Heart left ventricle (tissue), 16 donors: Measurements from ENCODE around the gene GPX1. TPM values are rescaled to one million over a fixed set of nuclear protein-coding genes. Genes with fewer than 3 reads are reported as not detected.
A peak's percentile ranks its signal among the peaks of the same experiment; 100 is the strongest.

Source experiments
- ATAC-seq, 4 donors: fragments of 200-7000 bp; cut with Tn5 transposase; one replicate each; pipeline ENCODE4 v1.9.1; 2020 to 2022; ENCODE audit warnings: moderate library complexity in 4 of 4, mild to moderate bottlenecking in 3 of 4, moderate number of reproducible peaks in 1 of 4
- DNase-seq, 5 donors: peaks; one replicate each; pipeline ENCODE4 v3.0.0-alpha.2; 2020
- H3K27ac ChIP-seq, 12 donors: fragments of 200-600 bp; sonication (generic) in 4 of 12; one replicate each; pipeline versions ENCODE4 v1.5.0 to v1.8.0; 2016 to 2022; ENCODE audit warnings: mild to moderate bottlenecking in 2 of 12
- H3K27me3 ChIP-seq, 9 donors: fragments of 200-600 bp; sonication (generic) in 2 of 9; one replicate each; pipeline versions ENCODE4 v1.5.1 to v1.8.0; 2016 to 2022; ENCODE audit warnings: mild to moderate bottlenecking in 3 of 9
- H3K36me3 ChIP-seq, 9 donors: fragments of 200-600 bp; sonication (generic) in 2 of 9; one replicate each; pipeline versions ENCODE4 v1.5.0 to v1.8.0; 2018 to 2022; ENCODE audit warnings: mild to moderate bottlenecking in 2 of 9
- H3K4me1 ChIP-seq, 12 donors: fragments of 200-600 bp; sonication (generic) in 4 of 12; one replicate each; pipeline versions ENCODE4 v1.5.0 to v1.8.0; 2016 to 2022; ENCODE audit warnings: mild to moderate bottlenecking in 3 of 12
- H3K4me3 ChIP-seq, 12 donors: fragments of 200-600 bp; sonication (generic) in 4 of 12; one replicate each; pipeline versions ENCODE4 v1.5.0 to v1.8.0; 2017 to 2022; ENCODE audit warnings: mild to moderate bottlenecking in 9 of 12, moderate library complexity in 4 of 12
- H3K9me3 ChIP-seq, 12 donors: fragments of 200-600 bp; sonication (generic) in 4 of 12; one replicate each; pipeline versions ENCODE4 v1.5.0 to v1.8.0; 2016 to 2022; ENCODE audit warnings: mild to moderate bottlenecking in 1 of 12
- POLR2A ChIP-seq, 2 donors: fragments of 450-650 bp; IDR thresholded peaks; one replicate each; pipeline ENCODE4 v1.6.1; 2017; ENCODE audit warnings: antibody characterized with exemption in 2 of 2, mild to moderate bottlenecking in 2 of 2, moderate library complexity in 2 of 2
- WGBS, 4 donors: extraction: QIAGEN DNeasy Blood & Tissue Kit in 2 of 4; methylation state at CpG; one replicate each; pipeline versions ENCODE4 v1.1.5 to v1.1.7; 2013 to 2018; 5-methylcytosine and 5-hydroxymethylcytosine counted together
- intact Hi-C, 10 donors: fragments of 100-400 bp; cut with DNase I; formaldehyde crosslinking; loops; one replicate each; pipeline versions ENCODE4 v1.11.1 to v1.14.2; 2022
- polyA plus RNA-seq, 2 donors: library from polyadenylated mRNA; stranded (reverse); fragments of 200-250 nt; gene quantifications; one replicate each; pipeline ENCODE4 v1.2.3, GENCODE V29; 2013
- total RNA-seq, 9 donors: library from RNA; depleted of rRNA in 2 of 9; stranded (reverse); fragments of >200 nt in 2 of 9; fragmentation: NEBNext Ultra II Directional in 3 of 9; extraction: Animal tissue kit (Norgen Biotek cat#: 25700) in 3 of 9; gene quantifications; one replicate each; pipeline versions ENCODE4 v1.1.0 to v1.2.4, GENCODE V29; 2016 to 2023
- TF ChIP-seq, protein P1 (sequence below), 12 donors: fragments of 200-600 bp; sonication (generic) in 4 of 12; IDR thresholded peaks; one replicate each; pipeline versions ENCODE4 v1.5.0 to v1.8.0; 2018 to 2022; ENCODE audit warnings: antibody characterized with exemption in 12 of 12, mild to moderate bottlenecking in 5 of 12
- donor health status: ischemic (EF 13 %, LVEDD 7.1; RV severe dilation, severe dysfunction).
- donor health status: healthy with polysubstance abuse.
- donor health status: DM: no; HTN: yes; CAD: no.
- donor health status: DM: no; HTN: no; CAD: no.
- donor health status: ischemic (EF 25% LVEDD 6.9; RV normal size, moderate dysfunction).
- donor health status: ischemic (EF 25% LVEDD 5.7; RV mildly dilated, moderate dysfunction).
- donor health status: healthy.
- donor health status: DM: yes; HTN: yes; CAD: no.
- donor health status: ischemic (EF 35%, LVEDD 5.7; RV mildly dilated, moderate dysfunction).
- donor health status: nonischemic (EF 11% LVEDD 7.7; RV severe dilation, severe dysfunction).
- donor health status: DM: yes; HTN: yes; CAD: no.
- donor health status: PGD.
- donor health status: ischemic (EF 29% LVEDD 5.4; RV normal size, mild dysfunction).
- donor health status: nonischemic (EF 23%, LVEDD 6.1; RV moderate dilation, normal function).

The GPX1 gene
- total and polyA plus RNA-seq, 11 donors = 86.3 to 341 (median 154) TPM

DNA sequence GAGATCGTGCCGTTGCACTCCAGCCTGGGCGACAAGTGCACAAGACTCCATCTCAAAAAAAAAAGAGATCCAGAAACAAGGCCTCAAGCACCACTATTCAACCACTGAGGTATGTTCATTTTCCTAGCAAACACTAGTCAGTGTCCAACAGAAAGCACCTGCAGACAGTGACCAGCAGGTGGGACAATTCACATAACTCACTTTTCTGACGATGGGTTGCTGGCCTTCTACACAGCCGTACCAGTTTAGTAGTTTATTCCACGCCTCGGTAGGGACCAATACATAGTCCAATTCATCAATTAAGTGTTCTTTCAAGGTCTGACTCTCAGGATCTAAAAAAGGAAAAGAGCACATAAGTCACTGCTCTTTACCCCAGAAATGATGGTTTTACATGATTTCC lies 30.7 kb downstream of the GPX1 start:
- no peaks in the 10 kb centered on the region for H3K27me3 ChIP-seq
- TF ChIP-seq, protein P1, sequence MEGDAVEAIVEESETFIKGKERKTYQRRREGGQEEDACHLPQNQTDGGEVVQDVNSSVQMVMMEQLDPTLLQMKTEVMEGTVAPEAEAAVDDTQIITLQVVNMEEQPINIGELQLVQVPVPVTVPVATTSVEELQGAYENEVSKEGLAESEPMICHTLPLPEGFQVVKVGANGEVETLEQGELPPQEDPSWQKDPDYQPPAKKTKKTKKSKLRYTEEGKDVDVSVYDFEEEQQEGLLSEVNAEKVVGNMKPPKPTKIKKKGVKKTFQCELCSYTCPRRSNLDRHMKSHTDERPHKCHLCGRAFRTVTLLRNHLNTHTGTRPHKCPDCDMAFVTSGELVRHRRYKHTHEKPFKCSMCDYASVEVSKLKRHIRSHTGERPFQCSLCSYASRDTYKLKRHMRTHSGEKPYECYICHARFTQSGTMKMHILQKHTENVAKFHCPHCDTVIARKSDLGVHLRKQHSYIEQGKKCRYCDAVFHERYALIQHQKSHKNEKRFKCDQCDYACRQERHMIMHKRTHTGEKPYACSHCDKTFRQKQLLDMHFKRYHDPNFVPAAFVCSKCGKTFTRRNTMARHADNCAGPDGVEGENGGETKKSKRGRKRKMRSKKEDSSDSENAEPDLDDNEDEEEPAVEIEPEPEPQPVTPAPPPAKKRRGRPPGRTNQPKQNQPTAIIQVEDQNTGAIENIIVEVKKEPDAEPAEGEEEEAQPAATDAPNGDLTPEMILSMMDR (IDR thresholded peaks at IDR 0.05) = peak in 3 of 12 donors; percentile 4 to 20 (median 8)
- no peak for TF ChIP-seq POLR2A (IDR thresholded peaks at IDR 0.05)
- WGBS, 4 donors = 79 to 88% (median 86%) methylated on average over 7 of the region's 7 CpGs

DNA sequence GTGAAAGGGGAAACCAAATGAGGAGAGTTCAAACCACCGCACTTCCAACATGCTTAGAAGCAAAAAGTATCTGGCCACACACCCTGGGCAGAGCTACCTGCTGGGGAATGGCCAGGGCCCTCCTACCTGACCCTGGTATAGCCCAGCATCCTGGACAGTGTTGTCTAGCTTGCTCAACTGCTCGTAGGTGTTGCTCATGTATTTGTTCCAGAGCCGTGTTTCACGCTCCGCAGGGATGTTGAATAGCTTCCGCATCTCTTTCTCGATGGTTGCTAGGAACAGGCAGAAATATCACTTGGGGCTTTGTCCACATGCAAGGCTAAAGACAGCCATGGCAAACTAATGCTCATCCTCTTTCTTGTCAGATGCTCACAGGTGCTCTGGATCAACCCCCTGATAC lies 33.4 kb downstream of the GPX1 start:
- DNase-seq (no peak), ATAC-seq (no peak)
- Histone ChIP-seq H3K27ac (no peak overlapping the region), H3K36me3 (peaks cover 5 to 100% (median 99%) of the 10 kb centered on the region in 9 donors), H3K4me3 (no peak overlapping the region), H3K27me3 (no peaks in the 10 kb centered on the region), H3K9me3 (no peaks in the 10 kb centered on the region), H3K4me1 (no peaks in the 10 kb centered on the region)
- WGBS, 4 donors = 93 to 98% (median 95%) methylated on average over 7 of the region's 7 CpGs
- TF ChIP-seq POLR2A (IDR thresholded peaks at IDR 0.05) = no peak
- TF ChIP-seq, protein P1 (IDR thresholded peaks at IDR 0.05) = no peak
- intact Hi-C loops = no loop called here

More for the DNA sequence above, 30.7 kb downstream of the GPX1 start:
- ATAC-seq (no peak), DNase-seq (no peak)
- Histone ChIP-seq H3K27ac (no peak overlapping the region), H3K36me3 (peaks cover 5 to 100% (median 100%) of the 10 kb centered on the region in 9 donors), H3K9me3 (no peaks in the 10 kb centered on the region), H3K4me3 (no peak overlapping the region), H3K4me1 (no peaks in the 10 kb centered on the region)
- intact Hi-C loops = no loop called here

DNA sequence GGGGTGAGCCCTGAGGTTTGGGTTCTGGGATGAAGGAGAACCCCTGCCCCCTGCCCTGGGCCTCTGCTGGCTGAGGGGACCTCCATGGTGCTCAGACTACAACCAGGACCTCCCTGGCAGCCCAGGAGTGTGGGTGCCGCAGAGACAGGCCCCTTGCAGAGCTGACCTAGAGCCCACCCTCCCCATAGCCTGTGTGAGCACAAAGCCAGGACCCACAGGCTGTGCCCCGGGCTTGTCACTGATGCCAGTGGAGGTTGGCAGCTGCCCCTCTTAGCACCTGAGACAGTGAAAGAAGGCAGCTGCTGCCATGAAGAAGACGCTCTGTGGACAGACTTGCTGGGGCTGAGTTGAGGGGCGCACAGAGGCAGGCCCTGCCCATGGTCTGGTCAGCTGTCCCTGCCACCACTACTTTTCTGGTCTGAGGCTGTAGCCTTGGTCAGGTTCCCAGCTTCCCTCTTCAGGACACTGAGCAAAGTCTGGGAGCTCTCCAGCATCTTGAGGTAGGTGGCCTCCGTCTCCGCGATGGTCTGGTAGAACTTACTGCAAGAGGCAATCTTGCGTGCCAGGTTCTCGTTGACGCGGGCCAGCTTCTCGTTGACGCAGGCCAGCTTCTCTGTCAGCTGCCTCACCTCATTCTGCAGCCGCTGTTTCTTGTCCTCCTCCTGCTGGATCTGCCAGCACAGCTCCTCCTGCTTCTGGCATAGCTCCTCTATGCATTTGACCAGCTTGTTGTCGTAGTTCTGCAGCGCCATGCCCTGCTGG lies 41.3 kb downstream of the GPX1 start:
- Histone ChIP-seq H3K4me1 (peaks cover 0 to 8% (median 0%) of the 10 kb centered on the region in 12 donors), H3K36me3 (peaks cover 0 to 98% (median 92%) of the 10 kb centered on the region in 9 donors), H3K9me3 (no peaks in the 10 kb centered on the region), H3K4me3 (no peak overlapping the region), H3K27ac (peak overlapping the region in 1 of 12 donors; percentile 77), H3K27me3 (no peaks in the 10 kb centered on the region)
- DNase-seq (no peak), ATAC-seq (peak in 3 of 4 donors; percentile 11 to 24 (median 22))
- 86 to 87% (median 87%) methylated on average over 13 to 16 of the region's 16 CpGs for WGBS, 4 donors
- no peak for TF ChIP-seq POLR2A (IDR thresholded peaks at IDR 0.05)
- TF ChIP-seq, protein P1 (IDR thresholded peaks at IDR 0.05) = no peak
- intact Hi-C loops = loop anchor here in 1 of 10 donors (10.0 kb wide), 1 partner anchor 352 kb away; no protein-coding TSS in a partner anchor

DNA sequence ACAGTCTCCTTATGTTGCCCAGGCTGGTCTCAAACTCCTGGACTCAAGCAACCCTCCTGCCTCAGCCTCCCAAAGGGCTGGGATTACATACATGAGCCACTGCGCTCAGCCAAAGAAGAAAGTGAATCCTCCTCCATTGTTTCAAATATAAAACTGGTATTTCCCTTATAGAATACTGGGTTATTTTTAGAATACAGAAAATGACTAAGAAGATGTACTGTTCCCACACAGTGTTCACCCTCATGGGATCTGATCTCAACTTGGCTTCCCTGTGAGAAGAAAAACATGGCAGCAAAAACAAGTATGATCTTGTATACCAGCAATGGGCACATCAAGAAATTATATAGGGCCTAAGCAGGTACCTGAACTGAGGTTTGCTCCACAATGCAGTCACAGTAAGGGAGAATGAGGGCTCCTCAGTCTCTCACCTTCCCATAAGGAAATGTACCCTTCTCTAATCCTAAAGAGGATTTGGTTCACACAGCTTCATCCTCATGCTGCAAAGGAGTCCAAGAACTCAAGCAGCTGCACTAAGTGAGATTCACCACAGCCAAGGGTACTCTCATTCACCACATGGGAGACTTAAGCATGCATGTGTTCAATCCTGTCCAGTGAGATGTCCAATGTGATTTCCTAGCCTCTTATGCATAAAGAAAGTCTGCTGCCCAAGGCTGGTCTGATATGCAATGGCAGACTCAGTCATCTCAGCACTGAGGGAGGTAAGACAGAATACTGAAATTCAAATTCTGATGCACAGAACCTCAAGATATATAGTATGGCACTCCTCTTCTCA lies 44.1 kb downstream of the GPX1 start:
- no peak for ATAC-seq

More for the DNA sequence above, 44.1 kb downstream of the GPX1 start:
- Histone ChIP-seq H3K4me3 (no peak overlapping the region), H3K36me3 (peaks cover 0 to 98% (median 92%) of the 10 kb centered on the region in 9 donors), H3K27me3 (no peaks in the 10 kb centered on the region), H3K27ac (no peak overlapping the region), H3K4me1 (peaks cover 0 to 8% (median 0%) of the 10 kb centered on the region in 12 donors), H3K9me3 (no peaks in the 10 kb centered on the region)
- intact Hi-C loops = loop anchor here in 1 of 10 donors (10.0 kb wide), 1 partner anchor 349 kb away; no protein-coding TSS in a partner anchor
- 71 to 92% (median 84%) methylated on average over 1 of the region's 1 CpG for WGBS, 4 donors
- no peak for TF ChIP-seq POLR2A (IDR thresholded peaks at IDR 0.05)
- TF ChIP-seq, protein P1 (IDR thresholded peaks at IDR 0.05) = no peak
- no peak for DNase-seq
